HG03159 (cell line): ENCODE results near the gene RGL3.
"Not testable (repeated sequence)": the region's sequence is repeated elsewhere in the genome, so short reads cannot be mapped to it uniquely, and the experiment has no call there.

Experiments used
- ATAC-seq: cut with Tn5 transposase; IDR thresholded peaks from one replicate; pipeline ENCODE4 v1.9.1; 2021; ENCODE audit warnings: mild to moderate bottlenecking, moderate library complexity; ENCODE audit not compliant: unreplicated experiment

The RGL3 gene

GRCh38 chr19:11384778-11385129 is 34.4 kb downstream of the RGL3 start:
- ATAC-seq, result no peak

DNA sequence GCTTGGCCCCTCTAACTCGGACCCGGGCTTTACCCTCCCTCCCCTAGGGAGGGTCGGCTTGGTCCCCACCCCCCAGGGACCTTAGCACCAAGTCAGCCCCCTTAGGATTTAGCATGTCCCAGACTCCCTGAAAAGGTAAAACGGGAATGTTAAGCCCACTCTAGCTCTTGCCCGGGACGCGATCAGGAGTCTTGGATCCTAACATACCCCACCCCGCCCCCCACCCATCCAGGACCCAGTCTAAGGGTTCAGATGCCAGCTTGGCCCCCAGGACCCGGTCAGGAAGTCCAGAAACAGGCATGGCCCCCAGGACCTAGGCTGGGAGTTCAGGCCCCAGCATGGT is 35.4 kb downstream of the RGL3 start:
- ATAC-seq, result no peak

GRCh38 chr19:11382898-11383705 is 36.0 kb downstream of the RGL3 start:
- no peak for ATAC-seq

GRCh38 chr19:11380653-11381537 is 38.2 kb downstream of the RGL3 start:
- ATAC-seq, result peak; percentile 76

DNA sequence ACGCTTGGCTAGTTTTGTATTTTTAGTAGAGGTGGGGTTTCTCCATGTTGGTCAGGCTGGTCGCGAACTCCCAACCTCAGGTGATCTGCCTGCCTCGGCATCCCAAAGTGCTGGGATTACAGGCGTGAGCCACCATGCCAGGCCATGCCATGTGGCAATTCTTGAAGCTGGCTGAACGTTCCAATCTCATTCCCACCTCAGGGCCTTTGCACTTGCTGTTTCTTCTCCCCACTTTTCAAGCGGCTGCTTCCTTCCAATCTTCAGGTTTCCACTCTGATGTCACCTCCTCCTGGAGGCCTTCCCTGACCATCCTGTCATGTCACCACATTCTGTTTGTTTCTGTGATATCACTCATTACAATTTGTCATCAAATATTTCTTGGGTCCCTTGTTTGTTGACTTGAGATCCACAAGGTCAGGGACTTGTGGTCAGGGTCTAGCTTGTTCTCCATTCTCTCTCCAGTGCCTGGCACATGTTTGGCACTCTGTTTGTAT is 39.2 kb downstream of the RGL3 start:
- ATAC-seq, result no peak

DNA sequence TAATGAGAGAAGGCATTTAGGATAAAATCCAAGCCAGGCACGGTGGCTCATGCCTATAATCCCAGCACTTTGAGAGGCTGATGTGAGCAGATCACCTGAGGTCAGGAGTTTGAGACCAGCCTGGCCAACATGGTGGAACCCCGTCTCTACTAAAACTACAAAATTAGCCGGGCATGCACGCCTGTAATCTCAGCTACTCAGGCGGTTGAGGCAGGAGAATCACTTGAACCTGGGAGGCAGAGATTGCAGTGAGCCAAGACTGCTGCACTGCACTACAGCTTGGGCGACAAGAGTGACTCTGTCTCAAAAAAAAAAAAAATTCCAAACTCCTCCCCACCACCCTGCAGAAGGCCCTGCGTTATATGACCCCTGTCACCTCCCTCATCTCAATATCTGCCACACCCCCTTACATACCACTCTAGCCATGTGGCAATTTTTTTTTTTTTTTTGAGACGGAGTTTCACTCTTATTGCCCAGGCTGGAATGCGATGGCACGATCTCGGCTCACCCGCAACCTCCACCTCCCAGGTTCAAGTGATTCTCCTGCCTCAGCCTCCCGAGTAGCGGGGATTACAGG is 39.8 kb downstream of the RGL3 start:
- ATAC-seq, result not testable (repeated sequence)

DNA sequence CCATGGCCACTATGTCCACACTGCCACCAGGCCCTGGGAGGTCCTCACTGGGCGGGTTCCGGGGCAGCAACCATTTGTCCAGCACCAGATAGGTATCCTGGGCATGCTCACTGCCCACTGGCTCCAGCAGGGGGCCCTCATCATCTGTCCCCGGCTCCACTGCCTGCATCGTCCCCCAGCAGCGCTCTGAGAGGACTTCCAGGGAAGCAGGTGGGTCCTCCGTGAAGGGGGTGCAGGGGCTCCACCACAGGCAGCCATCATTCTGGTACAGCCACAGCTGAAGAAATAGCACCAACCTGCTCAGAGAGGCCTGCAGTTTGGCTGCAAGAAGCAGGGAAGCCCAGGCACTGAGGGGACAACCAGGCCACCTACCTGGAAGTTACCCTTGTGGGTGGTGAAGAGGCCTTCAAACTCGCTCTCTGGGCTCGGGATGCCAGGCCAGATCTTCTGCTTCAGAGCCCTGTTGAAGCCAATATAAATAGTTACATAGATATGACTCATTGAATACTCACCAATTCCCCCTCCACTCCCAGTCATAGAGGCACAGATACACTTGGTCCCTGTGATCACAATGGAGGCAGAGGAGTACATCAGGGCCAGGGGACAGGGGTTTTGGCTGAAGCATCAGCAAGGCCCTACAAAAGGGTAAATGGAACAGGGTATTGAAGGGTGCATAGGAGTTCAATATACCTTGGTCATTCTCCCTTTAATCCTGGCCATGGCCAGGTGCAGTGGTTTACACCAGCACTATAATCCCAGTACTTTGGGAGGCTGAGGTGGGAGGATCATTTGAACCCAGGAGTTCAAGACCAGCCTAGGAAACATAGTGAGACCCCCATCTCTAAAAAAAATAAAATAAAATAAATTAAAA is 40.6 kb downstream of the RGL3 start:
- ATAC-seq, result no peak

GRCh38 chr19:11377756-11378155 is 41.4 kb downstream of the RGL3 start:
- ATAC-seq, result no peak

- no peak for ATAC-seq
Observed at GRCh38 chr19:11377237-11377636, 41.9 kb downstream of the RGL3 start.

GRCh38 chr19:11375143-11375948 is 43.8 kb downstream of the RGL3 start:
- ATAC-seq, result no peak

GRCh38 chr19:11374433-11375142 is 44.5 kb downstream of the RGL3 start, which contains the start of gene SWSAP1:
SWSAP1 (plus strand) TSS chr19:11374666; CDS start chr19:11374681, 15 bp downstream.
- peak; percentile 89 for ATAC-seq

GRCh38 chr19:11373885-11374432 is 45.2 kb downstream of the RGL3 start:
- ATAC-seq, result no peak

- ATAC-seq, result no peak
Observed at GRCh38 chr19:11373166-11373884, 45.8 kb downstream of the RGL3 start.

- ATAC-seq, result no peak
Observed at GRCh38 chr19:11370744-11371143, 48.4 kb downstream of the RGL3 start.

GRCh38 chr19:11367528-11367927 is 51.6 kb downstream of the RGL3 start:
- no peak for ATAC-seq

DNA sequence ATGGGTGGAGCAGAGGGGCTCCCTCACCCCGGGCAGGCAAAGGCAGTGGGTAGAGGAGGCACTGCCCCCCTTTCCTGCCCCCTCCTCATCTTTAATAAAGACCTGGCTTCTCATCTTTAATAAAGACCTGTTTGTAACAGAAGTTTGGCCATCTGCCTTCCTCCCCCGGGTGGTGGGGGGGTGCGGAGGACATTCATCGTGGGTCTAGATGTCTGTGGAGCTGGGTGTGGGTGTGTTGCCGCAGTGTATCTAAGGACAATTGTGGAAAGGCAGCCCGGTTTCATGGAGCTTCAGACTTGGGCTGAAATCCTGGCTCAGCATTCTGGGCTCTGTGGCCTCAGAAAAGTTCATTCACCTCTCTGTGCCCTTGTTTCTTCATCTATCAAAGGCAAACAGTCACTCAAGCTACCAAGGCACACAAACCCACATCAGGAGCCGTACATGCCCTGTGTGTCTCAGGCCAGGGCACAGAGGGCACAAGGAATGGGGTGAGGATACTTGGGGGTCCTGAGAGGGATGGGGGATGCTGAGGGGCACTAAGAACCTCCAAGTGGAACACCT is 53.5 kb downstream of the RGL3 start:
- ATAC-seq, result no peak

- ATAC-seq, result no peak
Observed at GRCh38 chr19:11364935-11365334, 54.2 kb downstream of the RGL3 start.
